Endothelial cell of umbilical vein (primary cell): Measurements from ENCODE around the gene BMP8B. TPM values are rescaled to one million over a fixed set of nuclear protein-coding genes. Genes with fewer than 3 reads are reported as not detected.

Experiments used
- BruUV-seq: library from RNA; stranded (reverse); fragments of 400-500 nt; replicated peaks from 2 replicates; lab custom pipeline; 2021; lab: Mats Ljungman, UMichigan
- CTCF ChIA-PET: fragments of 300-600, 350-600 bp; sonication (Branson Sonifier 250); formaldehyde crosslinking; loops from one replicate; lab custom pipeline; 2021; ENCODE audit warnings: antibody characterized with exemption, inconsistent platforms; lab: Charles Lee
- POLR2A ChIA-PET: fragments of 300-600, 350-600 bp; sonication (Branson Sonifier 250); formaldehyde crosslinking; loops from one replicate; lab custom pipeline; 2021; ENCODE audit warnings: antibody characterized with exemption, inconsistent platforms; lab: Charles Lee
- DNase-seq: peaks from one replicate; pipeline ENCODE4 v3.0.0-alpha.2; 2011; ENCODE audit warnings: low read depth, low spot score
- FAIRE-seq: peaks from 2 replicates; lab custom pipeline; 2011; peaks lifted over from hg19 to GRCh38; lab: Jason Lieb, UNC
- H2AFZ ChIP-seq: 2 replicates; pipeline ENCODE4 v1.6.0; 2012; ENCODE audit warnings: low read depth, low read length, control low read depth, inconsistent platforms
- H3K27ac ChIP-seq: 2 replicates; pipeline ENCODE4 v1.5.1; 2011; ENCODE audit warnings: low read depth, mild to moderate bottlenecking, control low read depth, low read length, moderate library complexity; ENCODE audit not compliant: insufficient read depth
- H3K27me3 ChIP-seq, 2 experiments: 2 replicates each; pipeline versions ENCODE4 v1.6.0 to v1.6.1; 2011; ENCODE audit warnings: low read length in 2 of 2, mixed read lengths in 1 of 2; ENCODE audit not compliant: control insufficient read depth in 2 of 2, insufficient read depth in 2 of 2
- H3K36me3 ChIP-seq, 2 experiments: 2 replicates in 1 of 2; 3 replicates in 1 of 2; pipeline ENCODE4 v1.5.1; 2011; ENCODE audit warnings: low read length in 2 of 2, mild to moderate bottlenecking in 1 of 2, moderate library complexity in 1 of 2; ENCODE audit not compliant: control insufficient read depth in 2 of 2, insufficient read depth in 2 of 2; ENCODE audit errors: extremely low read depth in 1 of 2
- H3K4me1 ChIP-seq: 3 replicates; pipeline ENCODE4 v1.5.1; 2011; ENCODE audit warnings: mild to moderate bottlenecking, low read length; ENCODE audit not compliant: control insufficient read depth, insufficient read depth; ENCODE audit errors: extremely low read depth
- H3K4me2 ChIP-seq: 2 replicates; pipeline ENCODE4 v1.6.1; 2011; ENCODE audit warnings: low read length, control low read depth, mixed read lengths; ENCODE audit not compliant: insufficient read depth
- H3K4me3 ChIP-seq, 3 experiments: fragments of 200-600 bp in 1 of 3; sonication (generic), shearing (Covaris generic) in 1 of 3; replicated peaks in 1 of 3; 2 replicates each; pipeline ENCODE4 v1.5.1; 2011 to 2016; ENCODE audit warnings: control low read depth in 3 of 3, low read length in 3 of 3, mild to moderate bottlenecking in 2 of 3, inconsistent platforms in 1 of 3, low read depth in 1 of 3, moderate library complexity in 1 of 3; ENCODE audit not compliant: insufficient read depth in 1 of 3
- H3K79me2 ChIP-seq: 2 replicates; pipeline ENCODE4 v1.6.0; 2012; ENCODE audit warnings: low read length, inconsistent platforms; ENCODE audit not compliant: control insufficient read depth, insufficient read depth
- H3K9ac ChIP-seq: replicated peaks from 2 replicates; pipeline ENCODE3; 2011; ENCODE audit warnings: low read length, control low read depth; ENCODE audit not compliant: insufficient read depth; ENCODE audit errors: extremely low read depth
- H3K9me1 ChIP-seq: replicated peaks from 3 replicates; pipeline ENCODE4 v1.6.0; 2011; ENCODE audit warnings: mild to moderate bottlenecking, low read length; ENCODE audit not compliant: control insufficient read depth, insufficient read depth; ENCODE audit errors: extremely low read depth
- H3K9me3 ChIP-seq: replicated peaks from 2 replicates; pipeline ENCODE4 v1.5.1; 2012; ENCODE audit warnings: low read length, inconsistent platforms; ENCODE audit not compliant: control insufficient read depth, insufficient read depth
- H4K20me1 ChIP-seq: replicated peaks from 2 replicates; pipeline ENCODE3; 2011; ENCODE audit warnings: mild to moderate bottlenecking, low read length; ENCODE audit not compliant: control insufficient read depth, insufficient read depth; ENCODE audit errors: extremely low read depth
- EZH2 ChIP-seq: IDR thresholded peaks from 2 replicates; pipeline ENCODE4 v1.6.1; 2012; ENCODE audit warnings: borderline replicate concordance, low read depth, mild to moderate bottlenecking, moderate library complexity, low read length, inconsistent platforms; ENCODE audit not compliant: severe bottlenecking
- FOS ChIP-seq: IDR thresholded peaks from 2 replicates; pipeline ENCODE4 v1.6.1; 2011; ENCODE audit warnings: mild to moderate bottlenecking, low read length, moderate library complexity, borderline replicate concordance; ENCODE audit not compliant: insufficient read depth
- GATA2 ChIP-seq: IDR thresholded peaks from 2 replicates; pipeline ENCODE4 v1.7.0; 2011; ENCODE audit warnings: low read depth, mild to moderate bottlenecking, moderate library complexity, mixed read lengths, low read length; ENCODE audit not compliant: insufficient read length, insufficient read depth
- JUN ChIP-seq: IDR thresholded peaks from 2 replicates; pipeline ENCODE4 v1.6.1; 2011; ENCODE audit warnings: borderline replicate concordance, low read depth; ENCODE audit not compliant: insufficient read length, insufficient read depth
- MYC ChIP-seq: IDR thresholded peaks from one replicate; pipeline ENCODE4 v1.6.1; 2011; ENCODE audit warnings: mild to moderate bottlenecking, low read depth, low read length
- POLR2A ChIP-seq: IDR thresholded peaks from 2 replicates; pipeline ENCODE4 v1.6.1; 2012; ENCODE audit warnings: low read depth, mild to moderate bottlenecking, control low read depth, low read length
- POLR2AphosphoS5 ChIP-seq: IDR thresholded peaks from 2 replicates; pipeline ENCODE4 v1.6.1; 2012; ENCODE audit warnings: low read depth, mild to moderate bottlenecking, control low read depth, low read length, moderate library complexity; ENCODE audit not compliant: insufficient read depth
- dilution Hi-C: fragments of 300-500 bp; cut with MboI; formaldehyde crosslinking; loops from one replicate; pipeline ENCODE4 v1.15.0; 2019; ENCODE audit warnings: low sequenced_read_pairs; ENCODE audit not compliant: extremely low pct_ligation_motif_present
- intact Hi-C: fragments of 100-400 bp; cut with micrococcal nuclease; formaldehyde crosslinking; loops from one replicate; pipeline ENCODE4 v1.10.0; 2022
- polyA plus RNA-seq, 4 experiments: library from polyadenylated mRNA; depleted of rRNA in 3 of 4; stranded (reverse) in 3 of 4; unstranded in 1 of 4; fragments of >200 nt; gene quantifications; 2 replicates each; pipeline versions ENCODE4 v1.2.1 to v1.2.3, GENCODE V29; 2011 to 2012; ENCODE audit warnings: missing spikeins in 1 of 4
- total RNA-seq: library from RNA; stranded (reverse); gene quantifications from 2 replicates; pipeline ENCODE4 v1.2.3, GENCODE V29; 2021
- TF ChIP-seq, protein P1 (sequence below): IDR thresholded peaks from 2 replicates; pipeline ENCODE4 v1.6.1; 2011; ENCODE audit not compliant: insufficient read depth, insufficient read length
- TF ChIP-seq, protein P2 (sequence below), 2 donors: IDR thresholded peaks; 1 replicate in 1 of 2; 2 replicates in 1 of 2; pipeline ENCODE4 v1.5.1; 2011; ENCODE audit warnings: low read length in 2 of 2, mild to moderate bottlenecking in 2 of 2, moderate library complexity in 2 of 2, control low read depth in 1 of 2, inconsistent platforms in 1 of 2, low read depth in 1 of 2; ENCODE audit not compliant: insufficient read depth in 1 of 2; ENCODE audit errors: extremely low read depth in 1 of 2

BMP8B gene
- total and polyA plus RNA-seq, 2 donors (not counting 3 experiments of a cell fraction or from before 2014, with no cell fraction given): 0.07 TPM; not detected in 1

DNA sequence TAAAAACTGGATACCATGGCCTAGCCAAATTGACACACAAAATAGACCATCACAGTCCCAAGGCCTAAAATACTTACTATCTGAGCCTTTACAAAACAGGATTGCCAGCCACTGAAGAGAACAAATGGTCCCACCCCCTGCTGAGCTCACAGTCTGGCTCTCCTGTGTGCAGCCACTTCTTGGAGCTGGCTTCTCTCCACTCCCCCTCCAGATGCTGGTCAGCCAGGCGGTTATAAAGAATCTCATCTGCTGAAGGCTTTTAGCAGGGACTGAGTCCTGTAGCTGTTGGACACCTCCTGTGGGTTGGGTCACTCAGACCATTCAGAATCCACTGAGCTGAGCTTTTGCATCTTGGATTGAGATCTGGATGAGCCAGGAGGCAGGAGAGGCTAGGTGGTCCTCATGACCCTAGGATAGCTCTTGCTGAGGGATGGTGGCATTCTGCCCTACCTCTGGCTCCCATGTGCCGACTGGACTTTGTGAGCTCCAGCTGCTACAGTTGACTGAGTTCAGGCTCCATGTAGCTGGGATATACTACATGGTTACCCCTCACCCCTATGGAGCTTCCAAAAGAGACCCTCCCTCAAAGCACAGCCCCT, 33.7 kb downstream of the BMP8B start:
- CTCF ChIA-PET: interaction anchor here (1.6 kb wide), 1 partner anchor 9 kb away, joined by 4 read pairs; no protein-coding TSS in a partner anchor
- Histone ChIP-seq H3K9me3 (no peaks in the 10 kb centered on the region), H3K36me3 (peaks cover 14 to 36% of the 10 kb centered on the region in 2 experiments), H3K4me1 (no peaks in the 10 kb centered on the region), H3K27ac (no peak overlapping the region), H3K4me3 (no peak overlapping the region), H3K79me2 (no peaks in the 10 kb centered on the region), H3K9ac (no peak overlapping the region), H3K4me2 (no peak overlapping the region), H4K20me1 (no peaks in the 10 kb centered on the region), H2AFZ (no peak overlapping the region), H3K9me1 (no peaks in the 10 kb centered on the region), H3K27me3 (no peaks in the 10 kb centered on the region)
- no peak for DNase-seq
- intact Hi-C loops (no loop called here), dilution Hi-C loops (no loop called here)
- FAIRE-seq: no peak
- TF ChIP-seq MYC: no peak
- no peak for TF ChIP-seq POLR2AphosphoS5
- no peak for TF ChIP-seq JUN
- TF ChIP-seq, protein P1, sequence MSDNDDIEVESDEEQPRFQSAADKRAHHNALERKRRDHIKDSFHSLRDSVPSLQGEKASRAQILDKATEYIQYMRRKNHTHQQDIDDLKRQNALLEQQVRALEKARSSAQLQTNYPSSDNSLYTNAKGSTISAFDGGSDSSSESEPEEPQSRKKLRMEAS: no peak
- TF ChIP-seq, protein P2, sequence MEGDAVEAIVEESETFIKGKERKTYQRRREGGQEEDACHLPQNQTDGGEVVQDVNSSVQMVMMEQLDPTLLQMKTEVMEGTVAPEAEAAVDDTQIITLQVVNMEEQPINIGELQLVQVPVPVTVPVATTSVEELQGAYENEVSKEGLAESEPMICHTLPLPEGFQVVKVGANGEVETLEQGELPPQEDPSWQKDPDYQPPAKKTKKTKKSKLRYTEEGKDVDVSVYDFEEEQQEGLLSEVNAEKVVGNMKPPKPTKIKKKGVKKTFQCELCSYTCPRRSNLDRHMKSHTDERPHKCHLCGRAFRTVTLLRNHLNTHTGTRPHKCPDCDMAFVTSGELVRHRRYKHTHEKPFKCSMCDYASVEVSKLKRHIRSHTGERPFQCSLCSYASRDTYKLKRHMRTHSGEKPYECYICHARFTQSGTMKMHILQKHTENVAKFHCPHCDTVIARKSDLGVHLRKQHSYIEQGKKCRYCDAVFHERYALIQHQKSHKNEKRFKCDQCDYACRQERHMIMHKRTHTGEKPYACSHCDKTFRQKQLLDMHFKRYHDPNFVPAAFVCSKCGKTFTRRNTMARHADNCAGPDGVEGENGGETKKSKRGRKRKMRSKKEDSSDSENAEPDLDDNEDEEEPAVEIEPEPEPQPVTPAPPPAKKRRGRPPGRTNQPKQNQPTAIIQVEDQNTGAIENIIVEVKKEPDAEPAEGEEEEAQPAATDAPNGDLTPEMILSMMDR (IDR thresholded peaks at IDR 0.05; ENCODE audit: extremely low read depth in 1 of 2, insufficient read depth in 1 of 2, low read depth in 1 of 2, low read length in 2 of 2): no peak
- TF ChIP-seq GATA2: no peak
- TF ChIP-seq POLR2A: no peak
- no peak for TF ChIP-seq FOS
- TF ChIP-seq EZH2: no peak
- no TSS peak for BruUV-seq
- POLR2A ChIA-PET: no interaction called here
